Neutrophil (primary cell): ENCODE measurements around the gene PCGF3.

Experiments
- H3K27ac ChIP-seq: fragments of 200-600 bp; sonication (generic); 2 replicates; pipeline ENCODE4 v1.5.1; 2016; ENCODE audit warnings: mild to moderate bottlenecking, moderate library complexity
- H3K27me3 ChIP-seq: fragments of 200-600 bp; sonication (generic); 2 replicates; pipeline ENCODE4 v1.6.0; 2016; ENCODE audit warnings: mild to moderate bottlenecking
- H3K36me3 ChIP-seq: fragments of 200-600 bp; sonication (generic); 2 replicates; pipeline ENCODE4 v1.5.1; 2017
- H3K4me1 ChIP-seq, 2 experiments: fragments of 200-600 bp in 1 of 2; sonication (generic) in 1 of 2; 1 replicate in 1 of 2; 2 replicates in 1 of 2; pipeline versions ENCODE4 v1.5.1 to v1.6.1; 2013 to 2016; ENCODE audit warnings: low read depth in 1 of 2, low read length in 1 of 2, mild to moderate bottlenecking in 1 of 2, moderate library complexity in 1 of 2; ENCODE audit not compliant: control insufficient read depth in 1 of 2, insufficient read depth in 1 of 2
- H3K4me3 ChIP-seq, 2 experiments: fragments of 200-600 bp in 1 of 2; sonication (generic) in 1 of 2; 1 replicate in 1 of 2; 2 replicates in 1 of 2; pipeline ENCODE4 v1.5.1; 2013 to 2016; ENCODE audit warnings: low read depth in 1 of 2, low read length in 1 of 2, mild to moderate bottlenecking in 1 of 2, moderate library complexity in 1 of 2
- H3K9me3 ChIP-seq: fragments of 200-600 bp; sonication (generic); 2 replicates; pipeline ENCODE4 v1.5.1; 2016
- CTCF ChIP-seq: fragments of 200-600 bp; sonication (generic); IDR thresholded peaks from 2 replicates; pipeline ENCODE4 v1.5.1; 2016; ENCODE audit warnings: antibody characterized with exemption

Gene PCGF3

GRCh38 chr4:768995-769394 lies 63.4 kb downstream of the PCGF3 start:
- Histone ChIP-seq H3K27me3 (no peaks in the 10 kb centered on the region), H3K9me3 (no peaks in the 10 kb centered on the region), H3K4me1 (no peaks in the 10 kb centered on the region), H3K27ac (no peak overlapping the region), H3K4me3 (no peak overlapping the region), H3K36me3 (peaks cover 74% of the 10 kb centered on the region)
- TF ChIP-seq CTCF: no peak

GRCh38 chr4:769511-769910 lies 63.9 kb downstream of the PCGF3 start:
- Histone ChIP-seq H3K27ac (no peak overlapping the region), H3K9me3 (no peaks in the 10 kb centered on the region), H3K4me3 (no peak overlapping the region), H3K4me1 (no peaks in the 10 kb centered on the region), H3K27me3 (no peaks in the 10 kb centered on the region), H3K36me3 (peaks cover 72% of the 10 kb centered on the region)
- TF ChIP-seq CTCF: no peak

GRCh38 chr4:770022-770421 lies 64.4 kb downstream of the PCGF3 start:
- Histone ChIP-seq H3K36me3 (peaks cover 69% of the 10 kb centered on the region), H3K4me3 (no peak overlapping the region), H3K27ac (no peak overlapping the region), H3K9me3 (no peaks in the 10 kb centered on the region), H3K4me1 (no peaks in the 10 kb centered on the region), H3K27me3 (no peaks in the 10 kb centered on the region)
- no peak for TF ChIP-seq CTCF

GRCh38 chr4:771464-771863 lies 65.8 kb downstream of the PCGF3 start:
- Histone ChIP-seq H3K36me3 (peaks cover 65% of the 10 kb centered on the region), H3K27me3 (no peaks in the 10 kb centered on the region), H3K4me1 (no peaks in the 10 kb centered on the region), H3K9me3 (no peaks in the 10 kb centered on the region), H3K4me3 (no peak overlapping the region), H3K27ac (no peak overlapping the region)
- TF ChIP-seq CTCF: no peak

- TF ChIP-seq CTCF: no peak
- Histone ChIP-seq H3K27ac (no peak overlapping the region), H3K4me3 (no peak overlapping the region), H3K4me1 (no peaks in the 10 kb centered on the region), H3K27me3 (no peaks in the 10 kb centered on the region), H3K36me3 (peaks cover 63% of the 10 kb centered on the region), H3K9me3 (no peaks in the 10 kb centered on the region)
Observed at GRCh38 chr4:772118-772517, 66.5 kb downstream of the PCGF3 start.

GRCh38 chr4:772776-773175 lies 67.1 kb downstream of the PCGF3 start:
- Histone ChIP-seq H3K27ac (no peak overlapping the region), H3K36me3 (peaks cover 56% of the 10 kb centered on the region), H3K4me1 (no peaks in the 10 kb centered on the region), H3K27me3 (no peaks in the 10 kb centered on the region), H3K9me3 (no peaks in the 10 kb centered on the region), H3K4me3 (no peak overlapping the region)
- TF ChIP-seq CTCF: no peak
